ENCODE measurements around the gene MYOM3.
"Not testable (repeated sequence)": the region's sequence is repeated elsewhere in the genome, so short reads cannot be mapped to it uniquely, and the experiment has no call there.

Gene MYOM3

GRCh38 chr1:24043345-24044032 lies 68.4 kb downstream of the MYOM3 start:
- no peak for DNase-seq

GRCh38 chr1:24042315-24042714 lies 69.6 kb downstream of the MYOM3 start:
- DNase-seq: no peak

GRCh38 chr1:24036088-24036487 lies 75.8 kb downstream of the MYOM3 start:
- no peak for DNase-seq

GRCh38 chr1:24032981-24033380 lies 79.0 kb downstream of the MYOM3 start:
- DNase-seq: no peak

- DNase-seq: not testable (repeated sequence)
Observed at GRCh38 chr1:24030976-24031516, 80.9 kb downstream of the MYOM3 start.

- DNase-seq: no peak
Observed at GRCh38 chr1:24027838-24028468, 84.0 kb downstream of the MYOM3 start.

- DNase-seq: no peak
Observed at GRCh38 chr1:24022581-24023361, 89.2 kb downstream of the MYOM3 start.

GRCh38 chr1:24021403-24022266 lies 90.3 kb downstream of the MYOM3 start:
- no peak for DNase-seq

- no peak for DNase-seq
Observed at GRCh38 chr1:24020470-24020869, 91.5 kb downstream of the MYOM3 start.

- DNase-seq: no peak
Observed at GRCh38 chr1:24020025-24020424, 91.9 kb downstream of the MYOM3 start.

GRCh38 chr1:24018611-24019580 lies 93.0 kb downstream of the MYOM3 start:
- DNase-seq: peak in 56 of 58 donors; percentile 2 to 87 (median 47)

- DNase-seq: no peak
Observed at GRCh38 chr1:24015221-24016210, 96.4 kb downstream of the MYOM3 start.

- not testable (repeated sequence) for DNase-seq
Observed at GRCh38 chr1:24012878-24013277, 99.1 kb downstream of the MYOM3 start.

GRCh38 chr1:24010650-24011049 lies 101.3 kb downstream of the MYOM3 start:
- DNase-seq: no peak

GRCh38 chr1:24009406-24009805 lies 102.5 kb downstream of the MYOM3 start:
- DNase-seq: no peak

GRCh38 chr1:24008574-24009184 lies 103.3 kb downstream of the MYOM3 start:
- not testable (repeated sequence) for DNase-seq

GRCh38 chr1:24007079-24007478 lies 104.9 kb downstream of the MYOM3 start:
- no peak for DNase-seq
